WTC11 (cell line): ENCODE results near the gene GHSR. TPM values are rescaled to one million over a fixed set of nuclear protein-coding genes. Genes with fewer than 3 reads are reported as not detected.

Experiments used
- ATAC-seq: fragments of 200-7000 bp; cut with Tn5 transposase; 2 replicates; pipeline ENCODE4 v1.10.0; 2021; ENCODE audit warnings: mild to moderate bottlenecking, moderate library complexity
- CTCF ChIA-PET: fragments of 300-600 bp; sonication (Branson Sonifier 250); formaldehyde crosslinking; loops from one replicate; lab custom pipeline; 2021; ENCODE audit warnings: antibody characterized with exemption; lab: Charles Lee
- POLR2A ChIA-PET: fragments of 350-600 bp; sonication (Branson Sonifier 250); formaldehyde crosslinking; loops from one replicate; lab custom pipeline; 2021; ENCODE audit warnings: antibody characterized with exemption; lab: Charles Lee
- DNase-seq: peaks from one replicate; pipeline ENCODE4 v3.0.0; 2021; ENCODE audit warnings: low spot score
- H3K27ac Mint-ChIP-seq: 2 replicates; pipeline ENCODE4 v1.8.0; 2021; ENCODE audit warnings: mixed read lengths
- H3K27me3 Mint-ChIP-seq: 2 replicates; pipeline ENCODE4 v1.8.0; 2021; ENCODE audit warnings: low read depth, mild to moderate bottlenecking, moderate library complexity, mixed read lengths
- H3K36me3 Mint-ChIP-seq: 2 replicates; pipeline ENCODE4 v1.8.0; 2021; ENCODE audit warnings: mixed read lengths
- H3K4me1 Mint-ChIP-seq: 2 replicates; pipeline ENCODE4 v1.8.0; 2022; ENCODE audit warnings: mixed read lengths
- H3K4me3 Mint-ChIP-seq: 2 replicates; pipeline ENCODE4 v1.8.0; 2021; ENCODE audit warnings: mild to moderate bottlenecking, moderate library complexity, mixed read lengths
- H3K9me3 Mint-ChIP-seq: 2 replicates; pipeline ENCODE4 v1.8.0; 2021; ENCODE audit warnings: mixed read lengths
- AR ChIP-seq: fragments of 250-450 bp; sonication (Bioruptor Pico); IDR thresholded peaks from 2 replicates; pipeline ENCODE4 v1.9.0; 2021; ENCODE audit warnings: mild to moderate bottlenecking
- E2F1 ChIP-seq: sonication (generic); formaldehyde crosslinking; IDR thresholded peaks from 2 replicates; pipeline ENCODE4 v1.8.0; 2022; ENCODE audit warnings: mild to moderate bottlenecking, missing genetic modification reagents
- FOXJ3 ChIP-seq: sonication (generic); formaldehyde crosslinking; IDR thresholded peaks from 2 replicates; pipeline ENCODE4 v1.9.0; 2021; ENCODE audit warnings: missing genetic modification reagents, mild to moderate bottlenecking, borderline replicate concordance
- FOXK1 ChIP-seq: sonication (generic); formaldehyde crosslinking; IDR thresholded peaks from 2 replicates; pipeline ENCODE4 v1.8.0; 2022; ENCODE audit warnings: mild to moderate bottlenecking, moderate library complexity, missing genetic modification reagents
- FOXP4 ChIP-seq: sonication (generic); formaldehyde crosslinking; IDR thresholded peaks from 2 replicates; pipeline ENCODE4 v1.8.0; 2022; ENCODE audit warnings: mild to moderate bottlenecking, missing genetic modification reagents
- GABPB1 ChIP-seq: sonication (generic); formaldehyde crosslinking; IDR thresholded peaks from 2 replicates; pipeline ENCODE4 v1.8.1; 2023; ENCODE audit warnings: mild to moderate bottlenecking, missing genetic modification reagents
- KAT7 ChIP-seq: sonication (generic); formaldehyde crosslinking; IDR thresholded peaks from 2 replicates; pipeline ENCODE4 v1.8.1; 2023; ENCODE audit warnings: missing genetic modification reagents, mild to moderate bottlenecking, borderline replicate concordance
- NFE2L1 ChIP-seq: sonication (generic); formaldehyde crosslinking; IDR thresholded peaks from 2 replicates; pipeline ENCODE4 v1.8.1; 2023; ENCODE audit warnings: missing genetic modification reagents
- SOX15 ChIP-seq: fragments of 250-450 bp; sonication (Bioruptor Pico); IDR thresholded peaks from 2 replicates; pipeline ENCODE4 v1.9.0; 2021; ENCODE audit warnings: mild to moderate bottlenecking
- TEAD1 ChIP-seq: sonication (generic); formaldehyde crosslinking; IDR thresholded peaks from 2 replicates; pipeline ENCODE4 v1.8.0; 2022; ENCODE audit warnings: mild to moderate bottlenecking, missing genetic modification reagents
- TEAD4 ChIP-seq: sonication (generic); formaldehyde crosslinking; IDR thresholded peaks from 2 replicates; pipeline ENCODE4 v1.8.0; 2022; ENCODE audit warnings: mild to moderate bottlenecking, missing genetic modification reagents
- TP53 ChIP-seq: sonication (generic); formaldehyde crosslinking; IDR thresholded peaks from 2 replicates; pipeline ENCODE4 v1.8.1; 2023; ENCODE audit warnings: mild to moderate bottlenecking, missing genetic modification reagents
- USF1 ChIP-seq: sonication (generic); formaldehyde crosslinking; IDR thresholded peaks from 2 replicates; pipeline ENCODE4 v1.8.0; 2022; ENCODE audit warnings: mild to moderate bottlenecking, missing genetic modification reagents
- ZNF121 ChIP-seq: sonication (generic); formaldehyde crosslinking; IDR thresholded peaks from 2 replicates; pipeline ENCODE4 v1.8.0; 2023; ENCODE audit warnings: missing genetic modification reagents
- ZNF317 ChIP-seq: sonication (generic); formaldehyde crosslinking; IDR thresholded peaks from 2 replicates; pipeline ENCODE4 v1.8.1; 2023; ENCODE audit warnings: low read depth, mild to moderate bottlenecking, moderate library complexity, missing genetic modification reagents, borderline replicate concordance
- ZNF425 ChIP-seq: fragments of 250-450 bp; sonication (Bioruptor Pico); conservative IDR thresholded peaks from 2 replicates; pipeline ENCODE4 v1.9.0; 2021; ENCODE audit warnings: mild to moderate bottlenecking
- total RNA-seq: library from RNA; stranded (reverse); gene quantifications from 3 replicates; pipeline ENCODE4 v1.2.3, GENCODE V29; 2021
- TF ChIP-seq, protein P1 (sequence below): sonication (generic); formaldehyde crosslinking; IDR thresholded peaks from 2 replicates; pipeline ENCODE4 v1.8.0; 2022; ENCODE audit warnings: mild to moderate bottlenecking, missing genetic modification reagents
- TF ChIP-seq, protein P2 (sequence below): sonication (generic); formaldehyde crosslinking; IDR thresholded peaks from 2 replicates; pipeline ENCODE4 v1.8.1; 2023; ENCODE audit warnings: mild to moderate bottlenecking, missing genetic modification reagents
- TF ChIP-seq, protein P3 (sequence below): sonication (generic); formaldehyde crosslinking; IDR thresholded peaks from 2 replicates; pipeline ENCODE4 v1.8.1; 2023; ENCODE audit warnings: mild to moderate bottlenecking, missing genetic modification reagents, moderate library complexity
- TF ChIP-seq, protein P4 (sequence below): sonication (generic); formaldehyde crosslinking; IDR thresholded peaks from 2 replicates; pipeline ENCODE4 v1.8.1; 2022; ENCODE audit warnings: mild to moderate bottlenecking, moderate library complexity, missing genetic modification reagents
- TF ChIP-seq, protein P5 (sequence below): sonication (generic); formaldehyde crosslinking; conservative IDR thresholded peaks from 2 replicates; pipeline ENCODE4 v1.8.1; 2022; ENCODE audit warnings: mild to moderate bottlenecking, missing genetic modification reagents

Gene GHSR
- total RNA-seq, 1 experiment from 2014 or later = not detected

GRCh38 chr3:172448661-172449465 lies 607 bp upstream of the GHSR start (continued):
- TF ChIP-seq ZNF425 = no peak
- TF ChIP-seq TP53 (CRISPR knock-in tag) = no peak
- TF ChIP-seq ZNF317 (CRISPR knock-in tag) = no peak
- TF ChIP-seq USF1 (CRISPR knock-in tag) = no peak
- no peak for TF ChIP-seq SOX15 (CRISPR knock-in tag)
- TF ChIP-seq TEAD1 = no peak
- no peak for TF ChIP-seq ZNF121 (CRISPR knock-in tag)
- TF ChIP-seq, protein P1, sequence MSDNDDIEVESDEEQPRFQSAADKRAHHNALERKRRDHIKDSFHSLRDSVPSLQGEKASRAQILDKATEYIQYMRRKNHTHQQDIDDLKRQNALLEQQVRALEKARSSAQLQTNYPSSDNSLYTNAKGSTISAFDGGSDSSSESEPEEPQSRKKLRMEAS (CRISPR knock-in tag) = no peak; the same call in 1 of the 2 replicates
- TF ChIP-seq FOXK1 (CRISPR knock-in tag) = no peak
- 0 out of 2 replicates have a peak, but pooled peaks have one; percentile 2 for TF ChIP-seq NFE2L1 (CRISPR knock-in tag)
- no peak for TF ChIP-seq E2F1
- no peak for TF ChIP-seq TEAD4
- TF ChIP-seq, protein P2, sequence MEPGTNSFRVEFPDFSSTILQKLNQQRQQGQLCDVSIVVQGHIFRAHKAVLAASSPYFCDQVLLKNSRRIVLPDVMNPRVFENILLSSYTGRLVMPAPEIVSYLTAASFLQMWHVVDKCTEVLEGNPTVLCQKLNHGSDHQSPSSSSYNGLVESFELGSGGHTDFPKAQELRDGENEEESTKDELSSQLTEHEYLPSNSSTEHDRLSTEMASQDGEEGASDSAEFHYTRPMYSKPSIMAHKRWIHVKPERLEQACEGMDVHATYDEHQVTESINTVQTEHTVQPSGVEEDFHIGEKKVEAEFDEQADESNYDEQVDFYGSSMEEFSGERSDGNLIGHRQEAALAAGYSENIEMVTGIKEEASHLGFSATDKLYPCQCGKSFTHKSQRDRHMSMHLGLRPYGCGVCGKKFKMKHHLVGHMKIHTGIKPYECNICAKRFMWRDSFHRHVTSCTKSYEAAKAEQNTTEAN (CRISPR knock-in tag) = no peak
- TF ChIP-seq, protein P3, sequence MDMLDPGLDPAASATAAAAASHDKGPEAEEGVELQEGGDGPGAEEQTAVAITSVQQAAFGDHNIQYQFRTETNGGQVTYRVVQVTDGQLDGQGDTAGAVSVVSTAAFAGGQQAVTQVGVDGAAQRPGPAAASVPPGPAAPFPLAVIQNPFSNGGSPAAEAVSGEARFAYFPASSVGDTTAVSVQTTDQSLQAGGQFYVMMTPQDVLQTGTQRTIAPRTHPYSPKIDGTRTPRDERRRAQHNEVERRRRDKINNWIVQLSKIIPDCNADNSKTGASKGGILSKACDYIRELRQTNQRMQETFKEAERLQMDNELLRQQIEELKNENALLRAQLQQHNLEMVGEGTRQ = no peak

DNA sequence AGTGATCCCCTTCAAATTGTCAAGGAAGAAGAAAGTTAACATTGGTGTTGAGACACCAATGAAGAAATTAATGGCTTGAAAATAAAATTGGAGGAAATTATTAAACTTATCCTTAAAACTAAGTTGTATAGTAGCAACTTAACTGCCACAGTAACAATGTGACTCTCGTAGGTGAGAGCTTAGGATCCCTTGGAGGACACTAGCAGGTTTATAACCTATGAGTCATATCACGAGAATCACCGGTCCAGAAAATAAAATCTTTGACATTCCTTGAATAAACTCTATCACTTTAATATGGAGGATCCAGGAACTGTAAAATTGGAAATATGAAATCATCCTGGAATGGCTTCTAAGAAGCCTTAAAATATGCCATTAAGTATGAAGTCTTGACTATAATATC lies 2.1 kb downstream of the GHSR start:
- H3K27me3 Mint-ChIP-seq = peaks cover 66% of the 10 kb centered on the region
- no peaks in the 10 kb centered on the region for H3K36me3 Mint-ChIP-seq
- no peak overlapping the region for H3K4me3 Mint-ChIP-seq
- ChIA-PET CTCF (interaction anchor here (1.0 to 3.2 kb wide), 3 partner anchors 15 to 113 kb away, joined by 3 to 20 read pairs (median 9); no protein-coding TSS in a partner anchor), POLR2A (no interaction called here)
- no peaks in the 10 kb centered on the region for H3K9me3 Mint-ChIP-seq
- no peak for ATAC-seq
- H3K4me1 Mint-ChIP-seq = peaks cover 29% of the 10 kb centered on the region
- H3K27ac Mint-ChIP-seq = no peak overlapping the region
- no peak for DNase-seq
- TF ChIP-seq GABPB1 (CRISPR knock-in tag) (no peak), E2F1 (no peak), FOXK1 (CRISPR knock-in tag) (no peak), KAT7 (CRISPR knock-in tag) (no peak), AR (CRISPR knock-in tag) (no peak), FOXJ3 (CRISPR knock-in tag) (no peak), NFE2L1 (CRISPR knock-in tag) (no peak), FOXP4 (CRISPR knock-in tag) (no peak)
- TF ChIP-seq, protein P4, sequence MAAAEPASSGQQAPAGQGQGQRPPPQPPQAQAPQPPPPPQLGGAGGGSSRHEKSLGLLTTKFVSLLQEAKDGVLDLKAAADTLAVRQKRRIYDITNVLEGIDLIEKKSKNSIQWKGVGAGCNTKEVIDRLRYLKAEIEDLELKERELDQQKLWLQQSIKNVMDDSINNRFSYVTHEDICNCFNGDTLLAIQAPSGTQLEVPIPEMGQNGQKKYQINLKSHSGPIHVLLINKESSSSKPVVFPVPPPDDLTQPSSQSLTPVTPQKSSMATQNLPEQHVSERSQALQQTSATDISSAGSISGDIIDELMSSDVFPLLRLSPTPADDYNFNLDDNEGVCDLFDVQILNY = no peak
- TF ChIP-seq, protein P5, sequence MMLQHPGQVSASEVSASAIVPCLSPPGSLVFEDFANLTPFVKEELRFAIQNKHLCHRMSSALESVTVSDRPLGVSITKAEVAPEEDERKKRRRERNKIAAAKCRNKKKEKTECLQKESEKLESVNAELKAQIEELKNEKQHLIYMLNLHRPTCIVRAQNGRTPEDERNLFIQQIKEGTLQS (CRISPR knock-in tag) = no peak
